Measurements from ENCODE around the gene ARX. TPM values are rescaled to one million over a fixed set of nuclear protein-coding genes. Genes with fewer than 3 reads are reported as not detected.
A peak's percentile ranks its signal among the peaks of the same experiment; 100 is the strongest.

The ARX gene
- polyA plus RNA-seq, 4 donors, result 0.27 to 1.4 (median 0.38) TPM

GRCh38 chrX:24981030-24981429, 34.7 kb downstream of the ARX start:
- H3K27ac ChIP-seq (ENCODE audit: low read depth in 1 of 3, low read length in 2 of 3), result no peak overlapping the region
- H3K9me3 ChIP-seq (ENCODE audit: control insufficient read depth in 2 of 2, insufficient read depth in 1 of 2, low read depth in 1 of 2, low read length in 1 of 2), result no peaks in the 10 kb centered on the region
- H3K4me1 ChIP-seq (ENCODE audit: control insufficient read depth in 3 of 3, insufficient read depth in 2 of 3, low read depth in 1 of 3, low read length in 2 of 3), result no peaks in the 10 kb centered on the region
- no peaks in the 10 kb centered on the region for H3K27me3 ChIP-seq (ENCODE audit: control insufficient read depth in 3 of 3, insufficient read depth in 3 of 3, low read length in 3 of 3)
- FAIRE-seq (no peak), DNase-seq (no peak)
- H3K36me3 ChIP-seq (ENCODE audit: control insufficient read depth in 3 of 3, insufficient read depth in 2 of 3, low read depth in 1 of 3, low read length in 3 of 3), result no peaks in the 10 kb centered on the region
- WGBS, 3 donors, result 74 to 94% (median 81%) methylated on average over 3 of the region's 3 CpGs
- H3K4me3 ChIP-seq (ENCODE audit: low read depth in 1 of 3, low read length in 3 of 3), result no peak overlapping the region

GRCh38 chrX:24979081-24979480, 36.7 kb downstream of the ARX start:
- DNase-seq (no peak), FAIRE-seq (no peak)
- Histone ChIP-seq H3K4me1 (ENCODE audit: control insufficient read depth in 3 of 3, insufficient read depth in 2 of 3, low read depth in 1 of 3, low read length in 2 of 3) (no peaks in the 10 kb centered on the region), H3K27me3 (ENCODE audit: control insufficient read depth in 3 of 3, insufficient read depth in 3 of 3, low read length in 3 of 3) (no peaks in the 10 kb centered on the region), H3K9me3 (ENCODE audit: control insufficient read depth in 2 of 2, insufficient read depth in 1 of 2, low read depth in 1 of 2, low read length in 1 of 2) (no peaks in the 10 kb centered on the region), H3K4me3 (ENCODE audit: low read depth in 1 of 3, low read length in 3 of 3) (no peak overlapping the region), H3K27ac (ENCODE audit: low read depth in 1 of 3, low read length in 2 of 3) (no peak overlapping the region), H3K36me3 (ENCODE audit: control insufficient read depth in 3 of 3, insufficient read depth in 2 of 3, low read depth in 1 of 3, low read length in 3 of 3) (no peaks in the 10 kb centered on the region)
- 89 to 96% (median 93%) methylated on average over 3 of the region's 3 CpGs for WGBS, 3 donors

- FAIRE-seq, result no peak
- Histone ChIP-seq H3K4me1 (ENCODE audit: control insufficient read depth in 3 of 3, insufficient read depth in 2 of 3, low read depth in 1 of 3, low read length in 2 of 3) (no peaks in the 10 kb centered on the region), H3K9me3 (ENCODE audit: control insufficient read depth in 2 of 2, insufficient read depth in 1 of 2, low read depth in 1 of 2, low read length in 1 of 2) (no peaks in the 10 kb centered on the region), H3K27me3 (ENCODE audit: control insufficient read depth in 3 of 3, insufficient read depth in 3 of 3, low read length in 3 of 3) (no peaks in the 10 kb centered on the region), H3K4me3 (ENCODE audit: low read depth in 1 of 3, low read length in 3 of 3) (no peak overlapping the region), H3K27ac (ENCODE audit: low read depth in 1 of 3, low read length in 2 of 3) (no peak overlapping the region), H3K36me3 (ENCODE audit: control insufficient read depth in 3 of 3, insufficient read depth in 2 of 3, low read depth in 1 of 3, low read length in 3 of 3) (no peaks in the 10 kb centered on the region)
- WGBS, 3 donors, result 82 to 96% (median 88%) methylated on average over 5 of the region's 5 CpGs
- no peak for DNase-seq
Observed at GRCh38 chrX:24969812-24970211, 46.0 kb downstream of the ARX start.

GRCh38 chrX:24965372-24965771, 50.4 kb downstream of the ARX start:
- Histone ChIP-seq H3K27ac (ENCODE audit: low read depth in 1 of 3, low read length in 2 of 3) (no peak overlapping the region), H3K4me3 (ENCODE audit: low read depth in 1 of 3, low read length in 3 of 3) (no peak overlapping the region), H3K36me3 (ENCODE audit: control insufficient read depth in 3 of 3, insufficient read depth in 2 of 3, low read depth in 1 of 3, low read length in 3 of 3) (no peaks in the 10 kb centered on the region), H3K9me3 (ENCODE audit: control insufficient read depth in 2 of 2, insufficient read depth in 1 of 2, low read depth in 1 of 2, low read length in 1 of 2) (no peaks in the 10 kb centered on the region), H3K27me3 (ENCODE audit: control insufficient read depth in 3 of 3, insufficient read depth in 3 of 3, low read length in 3 of 3) (no peaks in the 10 kb centered on the region), H3K4me1 (ENCODE audit: control insufficient read depth in 3 of 3, insufficient read depth in 2 of 3, low read depth in 1 of 3, low read length in 2 of 3) (no peaks in the 10 kb centered on the region)
- DNase-seq (no peak), FAIRE-seq (no peak)
- WGBS, 3 donors, result 72 to 100% (median 77%) methylated on average over 1 of the region's 1 CpG

- H3K4me3 ChIP-seq (ENCODE audit: low read depth in 1 of 3, low read length in 3 of 3), result no peak overlapping the region
- no peaks in the 10 kb centered on the region for H3K4me1 ChIP-seq (ENCODE audit: control insufficient read depth in 3 of 3, insufficient read depth in 2 of 3, low read depth in 1 of 3, low read length in 2 of 3)
- 89 to 94% (median 92%) methylated on average over 2 of the region's 2 CpGs for WGBS, 3 donors
- no peaks in the 10 kb centered on the region for H3K27me3 ChIP-seq (ENCODE audit: control insufficient read depth in 3 of 3, insufficient read depth in 3 of 3, low read length in 3 of 3)
- no peaks in the 10 kb centered on the region for H3K9me3 ChIP-seq (ENCODE audit: control insufficient read depth in 2 of 2, insufficient read depth in 1 of 2, low read depth in 1 of 2, low read length in 1 of 2)
- no peak overlapping the region for H3K27ac ChIP-seq (ENCODE audit: low read depth in 1 of 3, low read length in 2 of 3)
- no peak for FAIRE-seq
- no peak for DNase-seq
- no peaks in the 10 kb centered on the region for H3K36me3 ChIP-seq (ENCODE audit: control insufficient read depth in 3 of 3, insufficient read depth in 2 of 3, low read depth in 1 of 3, low read length in 3 of 3)
Observed at GRCh38 chrX:24963823-24964222, 51.9 kb downstream of the ARX start.

GRCh38 chrX:24961809-24962208, 54.0 kb downstream of the ARX start:
- Histone ChIP-seq H3K27me3 (ENCODE audit: control insufficient read depth in 3 of 3, insufficient read depth in 3 of 3, low read length in 3 of 3) (no peaks in the 10 kb centered on the region), H3K4me1 (ENCODE audit: control insufficient read depth in 3 of 3, insufficient read depth in 2 of 3, low read depth in 1 of 3, low read length in 2 of 3) (no peaks in the 10 kb centered on the region), H3K9me3 (ENCODE audit: control insufficient read depth in 2 of 2, insufficient read depth in 1 of 2, low read depth in 1 of 2, low read length in 1 of 2) (no peaks in the 10 kb centered on the region), H3K36me3 (ENCODE audit: control insufficient read depth in 3 of 3, insufficient read depth in 2 of 3, low read depth in 1 of 3, low read length in 3 of 3) (no peaks in the 10 kb centered on the region), H3K27ac (ENCODE audit: low read depth in 1 of 3, low read length in 2 of 3) (no peak overlapping the region), H3K4me3 (ENCODE audit: low read depth in 1 of 3, low read length in 3 of 3) (no peak overlapping the region)
- WGBS, 3 donors, result 32 to 68% (median 60%) methylated on average over 1 of the region's 1 CpG
- FAIRE-seq (no peak), DNase-seq (no peak)

GRCh38 chrX:24956828-24957227, 58.9 kb downstream of the ARX start:
- DNase-seq, result no peak
- Histone ChIP-seq H3K27ac (ENCODE audit: low read depth in 1 of 3, low read length in 2 of 3) (no peak overlapping the region), H3K4me1 (ENCODE audit: control insufficient read depth in 3 of 3, insufficient read depth in 2 of 3, low read depth in 1 of 3, low read length in 2 of 3) (no peaks in the 10 kb centered on the region), H3K4me3 (ENCODE audit: low read depth in 1 of 3, low read length in 3 of 3) (no peak overlapping the region), H3K9me3 (ENCODE audit: control insufficient read depth in 2 of 2, insufficient read depth in 1 of 2, low read depth in 1 of 2, low read length in 1 of 2) (no peaks in the 10 kb centered on the region), H3K27me3 (ENCODE audit: control insufficient read depth in 3 of 3, insufficient read depth in 3 of 3, low read length in 3 of 3) (peaks cover 0 to 2% (median 0%) of the 10 kb centered on the region in 3 donors), H3K36me3 (ENCODE audit: control insufficient read depth in 3 of 3, insufficient read depth in 2 of 3, low read depth in 1 of 3, low read length in 3 of 3) (no peaks in the 10 kb centered on the region)
- no peak for FAIRE-seq

GRCh38 chrX:24955372-24955930, 60.3 kb downstream of the ARX start:
- Histone ChIP-seq H3K4me1 (ENCODE audit: control insufficient read depth in 3 of 3, insufficient read depth in 2 of 3, low read depth in 1 of 3, low read length in 2 of 3) (no peaks in the 10 kb centered on the region), H3K36me3 (ENCODE audit: control insufficient read depth in 3 of 3, insufficient read depth in 2 of 3, low read depth in 1 of 3, low read length in 3 of 3) (no peaks in the 10 kb centered on the region), H3K27me3 (ENCODE audit: control insufficient read depth in 3 of 3, insufficient read depth in 3 of 3, low read length in 3 of 3) (peaks cover 0 to 2% (median 0%) of the 10 kb centered on the region in 3 donors), H3K27ac (ENCODE audit: low read depth in 1 of 3, low read length in 2 of 3) (no peak overlapping the region), H3K9me3 (ENCODE audit: control insufficient read depth in 2 of 2, insufficient read depth in 1 of 2, low read depth in 1 of 2, low read length in 1 of 2) (no peaks in the 10 kb centered on the region), H3K4me3 (ENCODE audit: low read depth in 1 of 3, low read length in 3 of 3) (no peak overlapping the region)
- no peak for FAIRE-seq
- DNase-seq, result no peak
- WGBS, 3 donors, result 75 to 88% (median 88%) methylated on average over 2 of the region's 2 CpGs

GRCh38 chrX:24954732-24955131, 61.0 kb downstream of the ARX start:
- Histone ChIP-seq H3K9me3 (ENCODE audit: control insufficient read depth in 2 of 2, insufficient read depth in 1 of 2, low read depth in 1 of 2, low read length in 1 of 2) (no peaks in the 10 kb centered on the region), H3K4me3 (ENCODE audit: low read depth in 1 of 3, low read length in 3 of 3) (no peak overlapping the region), H3K27me3 (ENCODE audit: control insufficient read depth in 3 of 3, insufficient read depth in 3 of 3, low read length in 3 of 3) (peaks cover 0 to 2% (median 0%) of the 10 kb centered on the region in 3 donors), H3K36me3 (ENCODE audit: control insufficient read depth in 3 of 3, insufficient read depth in 2 of 3, low read depth in 1 of 3, low read length in 3 of 3) (no peaks in the 10 kb centered on the region), H3K4me1 (ENCODE audit: control insufficient read depth in 3 of 3, insufficient read depth in 2 of 3, low read depth in 1 of 3, low read length in 2 of 3) (no peaks in the 10 kb centered on the region), H3K27ac (ENCODE audit: low read depth in 1 of 3, low read length in 2 of 3) (no peak overlapping the region)
- DNase-seq (peak; percentile 0 to 11), FAIRE-seq (no peak)
- 63 to 79% (median 72%) methylated on average over 2 of the region's 2 CpGs for WGBS, 3 donors

Measured in small intestine (tissue), 7 donors.